GM23248 (cell line): ENCODE data around the gene ZNF653. TPM values are rescaled to one million over a fixed set of nuclear protein-coding genes. Genes with fewer than 3 reads are reported as not detected.
A peak's percentile ranks its signal among the peaks of the same experiment; 100 is the strongest.

Source experiments
- DNase-seq: peaks from one replicate; pipeline ENCODE4 v3.0.0-alpha.2; 2015
- H2AFZ ChIP-seq: fragments of 200-600 bp; sonication (generic); 2 replicates; pipeline ENCODE4 v1.6.1; 2016; ENCODE audit warnings: antibody characterized with exemption
- H3F3A ChIP-seq: fragments of 200-600 bp; sonication (generic); 2 replicates; pipeline ENCODE4 v1.6.1; 2016; ENCODE audit warnings: mild to moderate bottlenecking, antibody characterized with exemption, mixed run types; ENCODE audit not compliant: insufficient read depth
- H3K27ac ChIP-seq: fragments of 200-600 bp; sonication (generic); 2 replicates; pipeline ENCODE4 v1.5.1; 2016; ENCODE audit warnings: mild to moderate bottlenecking
- H3K27me3 ChIP-seq: fragments of 200-600 bp; sonication (generic); replicated peaks from 2 replicates; pipeline ENCODE4 v1.6.1; 2016; ENCODE audit warnings: mild to moderate bottlenecking; ENCODE audit not compliant: insufficient read depth
- H3K36me3 ChIP-seq: fragments of 200-600 bp; sonication (generic); 2 replicates; pipeline ENCODE4 v1.6.1; 2016; ENCODE audit warnings: low read depth, mild to moderate bottlenecking
- H3K4me1 ChIP-seq: fragments of 200-600 bp; sonication (generic); 2 replicates; pipeline ENCODE4 v1.6.1; 2016; ENCODE audit warnings: mild to moderate bottlenecking; ENCODE audit not compliant: insufficient read depth
- H3K4me2 ChIP-seq: fragments of 200-600 bp; sonication (generic); one replicate; pipeline ENCODE4 v1.6.1; 2016; ENCODE audit warnings: mild to moderate bottlenecking; ENCODE audit not compliant: unreplicated experiment
- H3K4me3 ChIP-seq: fragments of 200-600 bp; sonication (generic); 2 replicates; pipeline ENCODE4 v1.5.1; 2016; ENCODE audit warnings: mild to moderate bottlenecking
- H3K79me2 ChIP-seq: fragments of 200-600 bp; sonication (generic); 2 replicates; pipeline ENCODE4 v1.6.1; 2016; ENCODE audit warnings: mild to moderate bottlenecking; ENCODE audit not compliant: insufficient read depth
- H3K9ac ChIP-seq: fragments of 200-600 bp; sonication (generic); 2 replicates; pipeline ENCODE4 v1.6.1; 2016; ENCODE audit warnings: mild to moderate bottlenecking
- H3K9me2 ChIP-seq: fragments of 200-600 bp; sonication (generic); 2 replicates; pipeline ENCODE4 v1.6.1; 2016; ENCODE audit warnings: mixed run types, mild to moderate bottlenecking, moderate library complexity; ENCODE audit not compliant: insufficient read depth
- H3K9me3 ChIP-seq: fragments of 200-600 bp; sonication (generic); one replicate; pipeline ENCODE4 v1.6.1; 2017; ENCODE audit warnings: low read depth
- H4K20me1 ChIP-seq: fragments of 200-600 bp; sonication (generic); 2 replicates; pipeline ENCODE4 v1.6.0; 2016; ENCODE audit not compliant: insufficient read depth
- EZH2 ChIP-seq: fragments of 200-600 bp; sonication (generic); IDR thresholded peaks from 2 replicates; pipeline ENCODE4 v1.6.1; 2018; ENCODE audit warnings: antibody characterized with exemption, mild to moderate bottlenecking; ENCODE audit not compliant: insufficient read depth, poor library complexity, severe bottlenecking
- EZH2phosphoT487 ChIP-seq: fragments of 200-600 bp; sonication (generic); IDR thresholded peaks from 2 replicates; pipeline ENCODE4 v1.6.1; 2018; ENCODE audit warnings: antibody characterized with exemption, moderate library complexity, mild to moderate bottlenecking, low read depth; ENCODE audit not compliant: insufficient read depth
- WGBS, 2 experiments: methylation state at CpG; one replicate each; pipeline ENCODE4 v1.1.6; 2015 to 2017; ENCODE audit warnings: low lambda C conversion rate in 2 of 2, low coverage in 1 of 2; ENCODE audit errors: missing lambda C conversion rate in 2 of 2; 5-methylcytosine and 5-hydroxymethylcytosine counted together
- in situ Hi-C: fragments of 300-500 bp; cut with MboI; formaldehyde crosslinking; loops from 2 replicates; pipeline ENCODE4 v1.15.0; 2020
- polyA plus RNA-seq: library from polyadenylated mRNA; unstranded; fragments of >200 nt; fragmentation: Nextera tagmentation; extraction: Ambion mirVana; gene quantifications from 2 replicates; pipeline ENCODE4 v1.2.1, GENCODE V29; 2016
- total RNA-seq: library from RNA; depleted of rRNA; stranded (reverse); fragments of >200 nt; shearing (Covaris generic); gene quantifications from 2 replicates; pipeline ENCODE4 v1.2.3, GENCODE V29; 2014

The ZNF653 gene
- total and polyA plus RNA-seq, 2 experiments from 2014 or later: 2.2 to 4.6 TPM

DNA sequence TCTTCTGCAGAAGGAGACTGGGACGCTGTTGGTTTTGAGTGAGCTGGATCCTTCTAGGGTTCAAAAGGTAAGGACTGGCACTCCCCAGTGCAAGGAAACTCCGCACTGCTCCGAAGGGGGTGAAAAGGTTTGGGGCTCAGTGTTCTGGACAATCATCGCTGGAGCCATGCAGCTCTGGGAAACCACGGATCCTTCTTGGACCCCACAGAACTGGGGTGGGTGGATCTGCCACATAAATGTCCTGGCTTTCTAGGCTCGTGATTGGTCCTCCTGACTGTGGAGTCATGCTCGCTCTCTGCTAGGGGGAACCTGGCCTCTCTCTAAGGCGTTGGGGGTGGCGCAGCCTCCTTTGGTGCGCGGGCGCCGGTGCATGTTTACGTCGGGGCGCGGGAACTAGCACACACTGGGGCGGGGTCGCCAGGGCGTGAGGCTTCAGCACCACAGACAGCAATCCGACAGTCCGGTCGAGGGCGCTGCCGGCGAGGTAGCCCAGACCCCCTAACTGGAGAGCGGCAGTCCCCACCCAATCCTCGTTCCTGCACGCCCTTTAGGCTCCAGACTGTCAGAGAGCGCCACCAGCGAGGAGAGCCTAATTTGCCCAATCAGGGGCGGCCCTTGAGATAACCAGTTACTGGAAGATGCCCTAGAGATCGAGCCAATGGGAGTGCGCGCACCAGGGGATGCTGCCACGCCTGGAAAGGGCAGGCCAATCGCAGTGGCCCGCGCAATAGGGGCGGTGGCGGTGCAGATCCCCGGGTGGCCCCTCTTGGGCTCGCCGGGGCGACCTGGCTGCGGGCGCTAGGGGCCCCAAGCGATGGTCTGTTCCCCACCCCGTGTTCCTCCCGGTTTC is 23.9 kb downstream of the ZNF653 start:
- H3K27ac ChIP-seq: no peak overlapping the region
- 5 to 7% methylated on average over 43 to 50 of the region's 50 CpGs for WGBS, 2 experiments
- H4K20me1 ChIP-seq: no peaks in the 10 kb centered on the region
- H3F3A ChIP-seq: no peaks in the 10 kb centered on the region
- H3K4me1 ChIP-seq: no peaks in the 10 kb centered on the region
- H3K27me3 ChIP-seq: peaks cover 25% of the 10 kb centered on the region
- H3K9ac ChIP-seq: peak overlapping the region; percentile 57
- no peaks in the 10 kb centered on the region for H3K79me2 ChIP-seq
- peak overlapping the region; percentile 65 for H2AFZ ChIP-seq
- H3K9me3 ChIP-seq: no peaks in the 10 kb centered on the region
- peak; percentile 89 for DNase-seq
- H3K4me3 ChIP-seq: peak overlapping the region; percentile 63
- H3K36me3 ChIP-seq: no peaks in the 10 kb centered on the region
- no peaks in the 10 kb centered on the region for H3K9me2 ChIP-seq
- TF ChIP-seq EZH2phosphoT487 (peak; percentile 78), EZH2 (no peak)
- H3K4me2 ChIP-seq: peak overlapping the region; percentile 68
- in situ Hi-C loops: no loop called here

- DNase-seq: no peak
- no peak within 1 kb of the TSS for H3K9ac ChIP-seq
- peaks cover 25% of the 10 kb centered on the region for H3K27me3 ChIP-seq
- no peak within 1 kb of the TSS for H2AFZ ChIP-seq
- H3K4me1 ChIP-seq: no peaks in the 10 kb centered on the region
- peak; percentile 82 for TF ChIP-seq EZH2
- TF ChIP-seq EZH2phosphoT487: no peak
- no peak within 1 kb of the TSS for H3K27ac ChIP-seq
- H3K79me2 ChIP-seq: no peaks in the 10 kb centered on the region
- H3K9me2 ChIP-seq: no peaks in the 10 kb centered on the region
- H3K36me3 ChIP-seq: no peaks in the 10 kb centered on the region
- WGBS, 2 experiments: 10 to 16% methylated on average over 19 to 41 of the region's 77 CpGs
- H3F3A ChIP-seq: no peaks in the 10 kb centered on the region
- in situ Hi-C loops: no loop called here
- no peaks in the 10 kb centered on the region for H4K20me1 ChIP-seq
- no peak within 1 kb of the TSS for H3K4me3 ChIP-seq
- peak within 1 kb of the TSS; percentile 10 for H3K4me2 ChIP-seq
- H3K9me3 ChIP-seq: no peaks in the 10 kb centered on the region
Observed at GRCh38 chr19:11480715-11481533, 24.7 kb downstream of the ZNF653 start, which contains the start of gene ELAVL3. Gene ELAVL3 (minus strand): TSS chr19:11481046. CDS start chr19:11480608, 438 bp downstream.

DNA sequence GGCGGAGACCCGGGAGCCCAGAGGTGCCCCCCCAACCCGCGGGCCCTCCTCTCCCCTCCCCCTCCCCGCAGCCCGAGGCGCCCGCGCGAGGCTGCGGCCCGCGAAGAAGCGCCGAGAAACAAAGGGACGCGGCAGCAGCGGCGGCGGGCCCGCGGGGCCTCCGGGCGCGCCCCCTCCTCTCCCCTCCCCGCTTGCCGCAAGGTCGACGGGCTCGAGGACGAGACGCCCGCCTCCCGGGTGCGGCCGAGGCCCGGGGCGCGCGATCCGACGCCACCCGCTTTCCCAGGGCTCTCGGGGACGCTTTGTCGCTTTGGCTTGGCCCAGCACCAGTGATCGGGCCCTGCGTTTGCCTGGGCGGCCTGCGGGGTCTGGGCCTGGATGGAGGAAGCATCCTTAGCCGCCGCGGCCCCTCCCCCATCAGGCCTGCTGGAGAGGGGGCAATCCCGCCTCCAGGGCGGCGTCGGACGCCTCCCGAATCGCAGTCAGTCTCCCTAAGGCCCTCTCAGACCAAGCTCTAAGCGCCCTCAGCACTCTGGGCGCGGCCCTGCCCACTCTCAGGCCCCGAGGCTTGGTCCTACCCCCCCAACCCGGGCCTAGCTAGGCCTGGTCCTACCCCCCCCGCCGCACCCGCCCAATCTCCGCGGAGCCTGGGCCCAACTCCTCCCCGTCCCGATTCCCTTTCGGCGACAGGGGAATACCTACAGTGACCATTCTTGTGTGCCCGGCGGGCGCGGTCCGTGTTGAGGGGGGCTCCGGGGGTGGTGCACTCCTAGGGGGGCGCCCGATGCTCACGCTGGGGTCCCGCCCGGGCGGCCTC is 25.5 kb downstream of the ZNF653 start:
- Histone ChIP-seq H3K27ac (no peak overlapping the region), H3K4me2 (no peak overlapping the region), H3K4me3 (no peak overlapping the region), H3K9ac (no peak overlapping the region), H3K9me3 (no peaks in the 10 kb centered on the region), H4K20me1 (no peaks in the 10 kb centered on the region), H2AFZ (no peak overlapping the region), H3K9me2 (no peaks in the 10 kb centered on the region), H3F3A (no peaks in the 10 kb centered on the region), H3K36me3 (no peaks in the 10 kb centered on the region), H3K79me2 (no peaks in the 10 kb centered on the region), H3K4me1 (no peaks in the 10 kb centered on the region), H3K27me3 (peaks cover 25% of the 10 kb centered on the region)
- no peak for DNase-seq
- in situ Hi-C loops: no loop called here
- WGBS, 2 experiments: 4 to 5% methylated on average over 38 to 68 of the region's 86 CpGs
- no peak for TF ChIP-seq EZH2
- 0 out of 2 replicates have a peak, but pooled peaks have one; percentile 14 for TF ChIP-seq EZH2phosphoT487
